ENCODE data around the gene FCHSD2. TPM values are rescaled to one million over a fixed set of nuclear protein-coding genes. Genes with fewer than 3 reads are reported as not detected.
"Not testable (repeated sequence)": the region's sequence is repeated elsewhere in the genome, so short reads cannot be mapped to it uniquely, and the experiment has no call there.

FCHSD2 gene
- total RNA-seq, 4 donors from 2014 or later, result 17.0 to 40.0 (median 27.0) TPM

DNA sequence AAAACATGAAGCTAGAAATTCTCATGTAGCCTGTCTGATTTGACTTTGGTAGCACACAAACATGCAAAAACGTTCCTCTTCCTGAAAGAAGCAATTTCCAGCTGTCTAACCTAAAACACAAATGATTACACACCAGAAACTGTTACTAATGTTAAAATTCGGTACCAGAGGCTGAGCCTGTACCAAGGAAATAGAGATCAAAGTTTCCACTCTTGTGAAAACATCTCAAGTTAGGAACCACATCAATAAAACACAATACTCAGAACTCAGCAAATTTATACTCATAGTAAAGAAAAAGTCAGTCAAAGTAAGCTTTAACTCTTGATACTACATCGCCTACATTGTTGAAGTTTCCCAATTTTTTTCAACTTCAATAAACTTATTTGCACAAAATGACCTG, 107.8 kb downstream of the FCHSD2 start:
- no peak for ATAC-seq
- Histone ChIP-seq H3K27me3 (no peaks in the 10 kb centered on the region), H3K4me3 (no peak overlapping the region), H3K36me3 (no peaks in the 10 kb centered on the region), H3K4me1 (no peaks in the 10 kb centered on the region), H3K9me3 (no peaks in the 10 kb centered on the region), H3K27ac (no peak overlapping the region)
- TF ChIP-seq POLR2AphosphoS5 (IDR thresholded peaks at IDR 0.05) (no peak), EP300 (IDR thresholded peaks at IDR 0.05) (no peak), POLR2A (IDR thresholded peaks at IDR 0.05) (no peak), CTCF (IDR thresholded peaks at IDR 0.05) (no peak)
- 60 to 79% methylated on average over 3 of the region's 3 CpGs for WGBS, 2 donors (ENCODE audit: low coverage in 1 of 2)

DNA sequence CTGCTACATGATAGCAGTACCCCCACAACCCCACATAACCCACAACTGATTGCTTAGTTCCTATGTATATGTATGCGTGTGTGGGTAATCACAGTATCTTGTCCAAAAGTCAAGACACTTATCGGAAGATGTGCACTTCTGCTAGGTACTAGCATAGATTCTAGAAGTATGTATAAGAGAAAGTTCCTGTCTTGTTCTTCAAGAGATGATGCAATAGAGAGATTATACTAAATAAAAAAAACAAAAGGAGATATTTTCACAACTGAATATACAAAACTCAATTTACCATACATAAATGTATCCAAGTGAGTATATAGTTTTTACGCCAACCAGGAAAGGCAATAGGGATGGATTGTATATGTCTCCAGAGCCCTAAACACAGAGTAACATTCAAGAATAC, 112.0 kb downstream of the FCHSD2 start:
- H3K9me3 ChIP-seq, result peaks cover 0 to 8% (median 0%) of the 10 kb centered on the region in 3 donors
- no peak overlapping the region for H3K4me3 ChIP-seq
- TF ChIP-seq CTCF (IDR thresholded peaks at IDR 0.05) (no peak), POLR2A (IDR thresholded peaks at IDR 0.05) (no peak), POLR2AphosphoS5 (IDR thresholded peaks at IDR 0.05) (no peak), EP300 (IDR thresholded peaks at IDR 0.05) (no peak)
- no peak overlapping the region for H3K27ac ChIP-seq
- H3K27me3 ChIP-seq, result no peaks in the 10 kb centered on the region
- H3K4me1 ChIP-seq, result no peaks in the 10 kb centered on the region
- H3K36me3 ChIP-seq, result peaks cover 0 to 7% of the 10 kb centered on the region in 2 donors
- no peak for ATAC-seq
- WGBS, 2 donors (ENCODE audit: low coverage in 1 of 2), result 94 to 100% methylated on average over 3 of the region's 3 CpGs

- Histone ChIP-seq H3K9me3 (peaks cover 0 to 15% (median 0%) of the 10 kb centered on the region in 3 donors), H3K27ac (no peak overlapping the region), H3K27me3 (no peaks in the 10 kb centered on the region), H3K36me3 (peaks cover 0 to 10% of the 10 kb centered on the region in 2 donors), H3K4me1 (no peaks in the 10 kb centered on the region), H3K4me3 (no peak overlapping the region)
- TF ChIP-seq CTCF (IDR thresholded peaks at IDR 0.05) (no peak), EP300 (IDR thresholded peaks at IDR 0.05) (no peak)
- no peak for ATAC-seq
- 80% methylated on average over 2 of the region's 2 CpGs; no CpG with 5 or more reads in 1 of the 2 donors for WGBS, 2 donors (ENCODE audit: low coverage in 1 of 2)
Measured at GRCh38 chr11:73029403-73029802, 112.7 kb downstream of the FCHSD2 start.

- Histone ChIP-seq H3K27ac (no peak overlapping the region), H3K27me3 (no peaks in the 10 kb centered on the region), H3K36me3 (peaks cover 0 to 10% of the 10 kb centered on the region in 2 donors), H3K4me1 (no peaks in the 10 kb centered on the region), H3K4me3 (no peak overlapping the region), H3K9me3 (peaks cover 0 to 23% (median 0%) of the 10 kb centered on the region in 3 donors)
- 80% methylated on average over 1 to 4 of the region's 4 CpGs for WGBS, 2 donors (ENCODE audit: low coverage in 1 of 2)
- TF ChIP-seq CTCF (IDR thresholded peaks at IDR 0.05) (no peak), POLR2AphosphoS5 (IDR thresholded peaks at IDR 0.05) (no peak), POLR2A (IDR thresholded peaks at IDR 0.05) (no peak), EP300 (IDR thresholded peaks at IDR 0.05) (no peak)
- ATAC-seq, result no peak
Measured at GRCh38 chr11:73028611-73029010, 113.5 kb downstream of the FCHSD2 start.

DNA sequence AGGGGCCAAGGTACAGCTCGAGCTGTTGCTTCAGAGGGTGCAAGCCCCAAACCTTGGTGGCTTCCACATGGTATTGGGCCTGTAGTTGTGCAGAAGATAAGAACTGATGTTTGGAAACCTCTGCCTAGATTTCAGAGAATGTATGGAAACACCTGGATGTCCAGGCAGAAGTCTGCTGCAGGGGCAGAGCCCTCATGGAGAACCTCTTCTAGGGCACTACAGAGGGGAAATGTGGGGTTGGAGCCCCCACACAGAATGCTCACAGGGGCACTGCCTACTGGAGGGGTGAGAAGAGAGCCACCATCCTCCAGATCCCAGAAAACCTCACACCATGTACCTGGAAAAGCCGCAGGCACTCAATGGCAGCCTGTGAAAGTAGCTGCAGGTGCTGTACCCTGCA, 114.3 kb downstream of the FCHSD2 start:
- not testable (repeated sequence) for H3K4me1 ChIP-seq, H3K36me3 ChIP-seq, H3K4me3 ChIP-seq, ATAC-seq, H3K27ac ChIP-seq, H3K27me3 ChIP-seq
- peaks cover 0 to 27% (median 0%) of the 10 kb centered on the region in 3 donors for H3K9me3 ChIP-seq
- WGBS, 2 donors (ENCODE audit: low coverage in 1 of 2), result no CpG with 5 or more reads among the region's 2 CpGs

Measured in gastroesophageal sphincter (tissue), 4 donors.